HCT116 (cell line): ENCODE measurements around the gene PTGR3. TPM values are rescaled to one million over a fixed set of nuclear protein-coding genes. Genes with fewer than 3 reads are reported as not detected.

Experiments used
- ATAC-seq: fragments of 200-7000 bp; cut with Tn5 transposase; 2 replicates; pipeline ENCODE4 v1.9.1; 2020; ENCODE audit warnings: mild to moderate bottlenecking, moderate library complexity
- BruUV-seq: library from RNA; stranded (reverse); fragments of 400-500 nt; replicated peaks from 2 replicates; lab custom pipeline; 2021; lab: Mats Ljungman, UMichigan
- CTCF ChIA-PET: fragments of 300-600 bp; sonication (Branson Sonifier 250); formaldehyde crosslinking; loops from one replicate; lab custom pipeline; 2021; ENCODE audit warnings: antibody characterized with exemption; lab: Charles Lee
- POLR2A ChIA-PET: fragments of 300-600, 350-600 bp; sonication (Branson Sonifier 250); formaldehyde crosslinking; loops from one replicate; lab custom pipeline; 2021; ENCODE audit warnings: antibody characterized with exemption; lab: Charles Lee
- RAD21 ChIA-PET, 2 experiments: fragments of 300-600 bp; sonication (Branson Sonifier 250); formaldehyde crosslinking; loops; one replicate each; lab custom pipeline; 2023; ENCODE audit warnings: low total read pairs in 2 of 2; ENCODE audit not compliant: uncharacterized antibody in 2 of 2, unreplicated experiment in 2 of 2, low non-redundant PET in 1 of 2; lab: Charles Lee
- DNase-seq: peaks from one replicate; pipeline ENCODE4 v3.0.0-alpha.2; 2010; ENCODE audit warnings: low read depth, low spot score
- H2AFZ ChIP-seq: fragments of 200-600 bp; shearing (Covaris generic), sonication (generic); 2 replicates; pipeline ENCODE4 v1.6.1; 2017; ENCODE audit warnings: low read depth, mixed run types, mixed read lengths, antibody characterized with exemption, low read length; ENCODE audit not compliant: poor library complexity, severe bottlenecking
- H3K27ac ChIP-seq: 2 replicates; pipeline ENCODE4 v1.5.1; 2012; ENCODE audit warnings: low read depth, low read length
- H3K27me3 ChIP-seq: fragments of 200-600 bp; sonication (generic); 2 replicates; pipeline ENCODE4 v1.6.1; 2016; ENCODE audit warnings: mixed run types, low read length, mixed read lengths; ENCODE audit not compliant: insufficient read depth
- H3K36me3 ChIP-seq, 2 experiments: fragments of 200-500 bp in 1 of 2; fragments of 200-600 bp in 1 of 2; sonication (Bioruptor generic) in 1 of 2; sonication (generic) in 1 of 2; 2 replicates each; pipeline versions ENCODE4 v1.5.1 to v1.6.1; 2014 to 2016; ENCODE audit warnings: low read length in 2 of 2, inconsistent platforms in 1 of 2, mixed read lengths in 1 of 2, mixed run types in 1 of 2; ENCODE audit not compliant: insufficient read depth in 2 of 2, control insufficient read depth in 1 of 2
- H3K4me1 ChIP-seq, 2 experiments: fragments of 200-600 bp in 1 of 2; sonication (generic) in 1 of 2; 2 replicates each; pipeline versions ENCODE4 v1.5.1 to v1.6.1; 2012 to 2017; ENCODE audit warnings: low read length in 2 of 2, inconsistent platforms in 1 of 2, mild to moderate bottlenecking in 1 of 2, mixed read lengths in 1 of 2, mixed run types in 1 of 2, moderate library complexity in 1 of 2; ENCODE audit not compliant: insufficient read depth in 2 of 2, control insufficient read depth in 1 of 2
- H3K4me2 ChIP-seq: fragments of 200-600 bp; sonication (generic); 2 replicates; pipeline ENCODE4 v1.6.1; 2017; ENCODE audit warnings: mixed run types, low read length, mixed read lengths
- H3K4me3 ChIP-seq, 2 experiments: fragments of 200-600 bp in 1 of 2; sonication (generic) in 1 of 2; replicated peaks in 1 of 2; 2 replicates each; pipeline ENCODE4 v1.5.1; 2011 to 2016; ENCODE audit warnings: low read length in 2 of 2, control low read depth in 1 of 2, low read depth in 1 of 2, mild to moderate bottlenecking in 1 of 2, mixed read lengths in 1 of 2, mixed run types in 1 of 2
- H3K79me2 ChIP-seq: fragments of 200-600 bp; sonication (generic); 2 replicates; pipeline ENCODE4 v1.6.1; 2017; ENCODE audit warnings: mild to moderate bottlenecking, mixed run types, low read length, moderate library complexity, mixed read lengths; ENCODE audit not compliant: insufficient read depth
- H3K9ac ChIP-seq: fragments of 200-600 bp; sonication (generic); 2 replicates; pipeline ENCODE4 v1.6.1; 2016; ENCODE audit warnings: low read length, mixed read lengths
- H3K9me2 ChIP-seq: fragments of 200-600 bp; sonication (generic), shearing (Covaris generic); 2 replicates; pipeline ENCODE4 v1.6.1; 2017; ENCODE audit warnings: mixed run types, mild to moderate bottlenecking, moderate library complexity; ENCODE audit not compliant: insufficient read depth
- H3K9me3 ChIP-seq, 2 experiments: fragments of 200-500 bp in 1 of 2; fragments of 200-600 bp in 1 of 2; sonication (Bioruptor generic) in 1 of 2; sonication (generic) in 1 of 2; 2 replicates each; pipeline ENCODE4 v1.6.1; 2014 to 2017; ENCODE audit warnings: low read length in 2 of 2, mixed read lengths in 2 of 2, inconsistent platforms in 1 of 2, low read depth in 1 of 2, mild to moderate bottlenecking in 1 of 2, mixed run types in 1 of 2, moderate library complexity in 1 of 2; ENCODE audit not compliant: control insufficient read depth in 1 of 2, insufficient read depth in 1 of 2
- H4K20me1 ChIP-seq: fragments of 200-600 bp; sonication (generic), shearing (Covaris generic); 2 replicates; pipeline ENCODE4 v1.6.1; 2017; ENCODE audit warnings: mixed run types, mild to moderate bottlenecking, moderate library complexity; ENCODE audit not compliant: insufficient read depth
- CBX3 ChIP-seq: IDR thresholded peaks from 2 replicates; pipeline ENCODE4 v1.6.1; 2012; ENCODE audit warnings: low read depth
- CTCF ChIP-seq, 3 experiments: fragments of 200-600 bp in 1 of 3; sonication (generic) in 1 of 3; IDR thresholded peaks in 2 of 3; conservative IDR thresholded peaks in 1 of 3; 2 replicates each; pipeline ENCODE4 v1.5.1; 2012 to 2017; ENCODE audit warnings: low read depth in 2 of 3, low read length in 2 of 3, antibody characterized with exemption in 1 of 3, borderline replicate concordance in 1 of 3, control low read depth in 1 of 3, mild to moderate bottlenecking in 1 of 3, mixed read lengths in 1 of 3, mixed run types in 1 of 3, moderate library complexity in 1 of 3; ENCODE audit not compliant: insufficient read depth in 1 of 3
- ELF1 ChIP-seq: IDR thresholded peaks from 2 replicates; pipeline ENCODE4 v1.6.1; 2012; ENCODE audit warnings: low read depth, borderline replicate concordance
- JUND ChIP-seq: IDR thresholded peaks from 2 replicates; pipeline ENCODE4 v1.6.1; 2012
- POLR2A ChIP-seq: IDR thresholded peaks from 2 replicates; pipeline ENCODE4 v1.7.0; 2011; ENCODE audit warnings: borderline replicate concordance; ENCODE audit not compliant: insufficient read depth, insufficient read length; ENCODE audit errors: extremely low read depth
- RAD21 ChIP-seq: IDR thresholded peaks from 2 replicates; pipeline ENCODE4 v1.6.1; 2012; ENCODE audit warnings: low read depth, mild to moderate bottlenecking
- SIN3A ChIP-seq: IDR thresholded peaks from 2 replicates; pipeline ENCODE4 v1.6.1; 2012; ENCODE audit warnings: low read depth
- intact Hi-C: fragments of 100-400 bp; cut with micrococcal nuclease; formaldehyde crosslinking; loops from 2 replicates; pipeline ENCODE4 v1.10.0; 2022
- total RNA-seq: library from RNA; stranded (reverse); gene quantifications from one replicate; pipeline ENCODE4 v1.2.1, GENCODE V29; 2021; ENCODE audit not compliant: unreplicated experiment

PTGR3 gene
- total RNA-seq, 1 experiment from 2014 or later: 25.3 TPM

GRCh38 chr18:75235896-75236295 lies 27.0 kb upstream of the PTGR3 start:
- no peak for TF ChIP-seq RAD21
- no peak for TF ChIP-seq CBX3
- no peak for TF ChIP-seq POLR2A
- TF ChIP-seq SIN3A: no peak
- Histone ChIP-seq H4K20me1 (no peaks in the 10 kb centered on the region), H3K27me3 (no peaks in the 10 kb centered on the region), H3K9ac (no peak overlapping the region), H3K4me3 (no peak overlapping the region), H3K9me3 (no peaks in the 10 kb centered on the region), H3K27ac (no peak overlapping the region), H3K4me2 (no peak overlapping the region), H3K4me1 (no peaks in the 10 kb centered on the region), H3K9me2 (no peaks in the 10 kb centered on the region), H3K36me3 (no peaks in the 10 kb centered on the region), H2AFZ (no peak overlapping the region), H3K79me2 (no peaks in the 10 kb centered on the region)
- ChIA-PET POLR2A (no interaction called here), RAD21 (no interaction called here), CTCF (no interaction called here)
- no peak for DNase-seq
- no TSS peak for BruUV-seq
- no peak for ATAC-seq
- intact Hi-C loops: no loop called here

- ChIA-PET POLR2A (no interaction called here), RAD21 (no interaction called here), CTCF (no interaction called here)
- Histone ChIP-seq H3K4me3 (no peak overlapping the region), H4K20me1 (no peaks in the 10 kb centered on the region), H3K4me1 (no peaks in the 10 kb centered on the region), H3K27ac (no peak overlapping the region), H3K9ac (no peak overlapping the region), H3K9me3 (no peaks in the 10 kb centered on the region), H3K36me3 (no peaks in the 10 kb centered on the region), H3K9me2 (no peaks in the 10 kb centered on the region), H3K79me2 (no peaks in the 10 kb centered on the region), H3K4me2 (no peak overlapping the region)
- DNase-seq: no peak
- BruUV-seq: no TSS peak
- intact Hi-C loops: no loop called here
- no peak for ATAC-seq
- TF ChIP-seq JUND (no peak), CTCF (IDR thresholded peaks at IDR 0.05 in 2 of 3, conservative IDR thresholded peaks at IDR 0.05 in 1 of 3; ENCODE audit: borderline replicate concordance in 1 of 3, insufficient read depth in 1 of 3, low read depth in 2 of 3, low read length in 2 of 3) (no peak), ELF1 (no peak)
- TF ChIP-seq, all 23 proteins: peak for 0
- Histone ChIP-seq H3K27me3 (no peaks in the 10 kb centered on the region), H2AFZ (no peak overlapping the region)
Observed at GRCh38 chr18:75234901-75235300, 26.0 kb upstream of the PTGR3 start.
